Measurements from ENCODE around the gene ILF3.
"Not testable (repeated sequence)": the region's sequence is repeated elsewhere in the genome, so short reads cannot be mapped to it uniquely, and the experiment has no call there.

ILF3 gene

GRCh38 chr19:10675214-10675613, 21.1 kb downstream of the ILF3 start:
- not testable (repeated sequence) for DNase-seq (ENCODE audit: low spot score)

- DNase-seq (ENCODE audit: low spot score): no peak
Observed at GRCh38 chr19:10677751-10678150, 23.6 kb downstream of the ILF3 start.

GRCh38 chr19:10678813-10679212, 24.7 kb downstream of the ILF3 start:
- no peak for DNase-seq (ENCODE audit: low spot score)

GRCh38 chr19:10679743-10680142, 25.6 kb downstream of the ILF3 start:
- no peak for DNase-seq (ENCODE audit: low spot score)

- DNase-seq (ENCODE audit: low spot score): no peak
Observed at GRCh38 chr19:10680545-10681135, 26.5 kb downstream of the ILF3 start.

GRCh38 chr19:10681658-10682057, 27.5 kb downstream of the ILF3 start:
- DNase-seq (ENCODE audit: low spot score): no peak

- DNase-seq (ENCODE audit: low spot score): no peak
Observed at GRCh38 chr19:10682397-10683063, 28.4 kb downstream of the ILF3 start.

- no peak for DNase-seq (ENCODE audit: low spot score)
Observed at GRCh38 chr19:10683064-10683426, 28.9 kb downstream of the ILF3 start.

- DNase-seq (ENCODE audit: low spot score): no peak
Observed at GRCh38 chr19:10683582-10683981, 29.4 kb downstream of the ILF3 start.

GRCh38 chr19:10685210-10685609, 31.1 kb downstream of the ILF3 start:
- DNase-seq (ENCODE audit: low spot score): no peak

GRCh38 chr19:10686193-10686592, 32.0 kb downstream of the ILF3 start:
- DNase-seq (ENCODE audit: low spot score): no peak

GRCh38 chr19:10686661-10687517, 32.7 kb downstream of the ILF3 start:
- DNase-seq (ENCODE audit: low spot score): no peak

- no peak for DNase-seq (ENCODE audit: low spot score)
Observed at GRCh38 chr19:10687518-10688288, 33.6 kb downstream of the ILF3 start.

- DNase-seq (ENCODE audit: low spot score): no peak
Observed at GRCh38 chr19:10688545-10689280, 34.6 kb downstream of the ILF3 start.

- no peak for DNase-seq (ENCODE audit: low spot score)
Observed at GRCh38 chr19:10690341-10690781, 36.2 kb downstream of the ILF3 start.

- no peak for DNase-seq (ENCODE audit: low spot score)
Observed at GRCh38 chr19:10691178-10691881, 37.2 kb downstream of the ILF3 start.

- no peak for DNase-seq (ENCODE audit: low spot score)
Observed at GRCh38 chr19:10691883-10692282, 37.7 kb downstream of the ILF3 start.

GRCh38 chr19:10692673-10693264, 38.6 kb downstream of the ILF3 start:
- DNase-seq (ENCODE audit: low spot score): no peak

- DNase-seq (ENCODE audit: low spot score): no peak
Observed at GRCh38 chr19:10694706-10695307, 40.7 kb downstream of the ILF3 start.
